ENCODE data around the gene RELN.
A peak's percentile ranks its signal among the peaks of the same experiment; 100 is the strongest.

RELN gene

GRCh38 chr7:103668279-103668941 lies 321.0 kb downstream of the RELN start:
- DNase-seq = no peak

GRCh38 chr7:103666326-103666725 lies 323.1 kb downstream of the RELN start:
- DNase-seq = no peak

- DNase-seq = no peak
Observed at GRCh38 chr7:103664577-103664976, 324.9 kb downstream of the RELN start.

- DNase-seq = no peak
Observed at GRCh38 chr7:103660455-103661371, 328.7 kb downstream of the RELN start.

- no peak for DNase-seq
Observed at GRCh38 chr7:103658055-103659005, 331.1 kb downstream of the RELN start.

GRCh38 chr7:103657474-103657894 lies 332.0 kb downstream of the RELN start:
- DNase-seq = peak; percentile 39

- DNase-seq = no peak
Observed at GRCh38 chr7:103656221-103656620, 333.2 kb downstream of the RELN start.

- no peak for DNase-seq
Observed at GRCh38 chr7:103651593-103652377, 337.7 kb downstream of the RELN start.

GRCh38 chr7:103649052-103649451 lies 340.4 kb downstream of the RELN start:
- DNase-seq = no peak

- DNase-seq = no peak
Observed at GRCh38 chr7:103648135-103648534, 341.3 kb downstream of the RELN start.

- DNase-seq = no peak
Observed at GRCh38 chr7:103644319-103644718, 345.1 kb downstream of the RELN start.

GRCh38 chr7:103640031-103640779 lies 349.3 kb downstream of the RELN start:
- no peak for DNase-seq

GRCh38 chr7:103637726-103638125 lies 351.7 kb downstream of the RELN start:
- DNase-seq = no peak

- no peak for DNase-seq
Observed at GRCh38 chr7:103637094-103637493, 352.4 kb downstream of the RELN start.

GRCh38 chr7:103636153-103636552 lies 353.3 kb downstream of the RELN start:
- no peak for DNase-seq

GRCh38 chr7:103632972-103633371 lies 356.5 kb downstream of the RELN start:
- DNase-seq = no peak

- DNase-seq = no peak
Observed at GRCh38 chr7:103632005-103632639, 357.3 kb downstream of the RELN start.

- DNase-seq = no peak
Observed at GRCh38 chr7:103630318-103630717, 359.1 kb downstream of the RELN start.

- DNase-seq = no peak
Observed at GRCh38 chr7:103628742-103629141, 360.7 kb downstream of the RELN start.

GRCh38 chr7:103626776-103627175 lies 362.7 kb downstream of the RELN start:
- no peak for DNase-seq

- no peak for DNase-seq
Observed at GRCh38 chr7:103622274-103622673, 367.2 kb downstream of the RELN start.

Measured in hematopoietic multipotent progenitor cell treated with erythropoietin and hydrocortisone succinate and interleukin-3 and kit ligand, for 8 days (in vitro differentiated cells).